Measurements from ENCODE around the gene TPGS2.
"Not testable (repeated sequence)": the region's sequence is repeated elsewhere in the genome, so short reads cannot be mapped to it uniquely, and the experiment has no call there.

The TPGS2 gene

GRCh38 chr18:36819621-36820020 is 9.2 kb downstream of the TPGS2 start:
- DNase-seq = no peak

- DNase-seq = no peak
Measured at GRCh38 chr18:36818652-36819051, 10.2 kb downstream of the TPGS2 start.

GRCh38 chr18:36817039-36817438 is 11.8 kb downstream of the TPGS2 start:
- DNase-seq = no peak

GRCh38 chr18:36816096-36816495 is 12.7 kb downstream of the TPGS2 start:
- not testable (repeated sequence) for DNase-seq

GRCh38 chr18:36814994-36815393 is 13.8 kb downstream of the TPGS2 start:
- no peak for DNase-seq

GRCh38 chr18:36813824-36814223 is 15.0 kb downstream of the TPGS2 start:
- DNase-seq = no peak

GRCh38 chr18:36813101-36813775 is 15.6 kb downstream of the TPGS2 start:
- DNase-seq = no peak

GRCh38 chr18:36812678-36813077 is 16.1 kb downstream of the TPGS2 start:
- DNase-seq = no peak

GRCh38 chr18:36811955-36812354 is 16.8 kb downstream of the TPGS2 start:
- no peak for DNase-seq

- no peak for DNase-seq
Measured at GRCh38 chr18:36811430-36811829, 17.4 kb downstream of the TPGS2 start.

- no peak for DNase-seq
Measured at GRCh38 chr18:36809590-36810381, 19.0 kb downstream of the TPGS2 start.

- DNase-seq = no peak
Measured at GRCh38 chr18:36808681-36809080, 20.1 kb downstream of the TPGS2 start.

GRCh38 chr18:36805105-36805504 is 23.7 kb downstream of the TPGS2 start:
- no peak for DNase-seq

- DNase-seq = no peak
Measured at GRCh38 chr18:36798738-36799473, 29.9 kb downstream of the TPGS2 start.

- DNase-seq = no peak
Measured at GRCh38 chr18:36792634-36793283, 36.0 kb downstream of the TPGS2 start.

GRCh38 chr18:36786686-36787085 is 42.1 kb downstream of the TPGS2 start:
- DNase-seq = no peak

GRCh38 chr18:36783792-36784191 is 45.0 kb downstream of the TPGS2 start:
- no peak for DNase-seq

- DNase-seq = no peak
Measured at GRCh38 chr18:36782710-36783109, 46.1 kb downstream of the TPGS2 start.

- no peak for DNase-seq
Measured at GRCh38 chr18:36780748-36781147, 48.1 kb downstream of the TPGS2 start.

- no peak for DNase-seq
Measured at GRCh38 chr18:36777566-36777965, 51.2 kb downstream of the TPGS2 start.

- DNase-seq = no peak
Measured at GRCh38 chr18:36776650-36777049, 52.2 kb downstream of the TPGS2 start.

GRCh38 chr18:36775396-36775795 is 53.4 kb downstream of the TPGS2 start:
- no peak for DNase-seq

GRCh38 chr18:36772241-36772723 is 56.5 kb downstream of the TPGS2 start:
- no peak for DNase-seq

Data from GOT3 (cell line).